NCI-H2029 (cell line): ENCODE data around the gene PDCD10.

ENCODE experiments used
- DNase-seq: peaks from one replicate; lab custom pipeline; 2025; lab: John Stamatoyannopoulos, UW

PDCD10 gene

GRCh38 chr3:167679526-167679925, 55.2 kb downstream of the PDCD10 start:
- DNase-seq, result no peak

GRCh38 chr3:167675848-167676247, 58.8 kb downstream of the PDCD10 start:
- no peak for DNase-seq

GRCh38 chr3:167673221-167673620, 61.5 kb downstream of the PDCD10 start:
- DNase-seq, result no peak

GRCh38 chr3:167671878-167672427, 62.7 kb downstream of the PDCD10 start:
- no peak for DNase-seq

- DNase-seq, result no peak
Measured at GRCh38 chr3:167669699-167670098, 65.0 kb downstream of the PDCD10 start.

- no peak for DNase-seq
Measured at GRCh38 chr3:167668651-167669050, 66.0 kb downstream of the PDCD10 start.

- DNase-seq, result no peak
Measured at GRCh38 chr3:167666563-167666962, 68.1 kb downstream of the PDCD10 start.

GRCh38 chr3:167662919-167663400, 71.7 kb downstream of the PDCD10 start:
- DNase-seq, result no peak

- no peak for DNase-seq
Measured at GRCh38 chr3:167657684-167658225, 76.9 kb downstream of the PDCD10 start.

GRCh38 chr3:167656821-167657220, 77.9 kb downstream of the PDCD10 start:
- DNase-seq, result no peak

GRCh38 chr3:167653760-167654159, 80.9 kb downstream of the PDCD10 start, which contains the start of gene WDR49:
TSS of gene WDR49 (minus strand) at chr3:167653942. CDS start at chr3:167653425, 517 bp downstream.
- DNase-seq, result no peak

- no peak for DNase-seq
Measured at GRCh38 chr3:167653155-167653554, 81.5 kb downstream of the PDCD10 start.

GRCh38 chr3:167651826-167652225, 82.9 kb downstream of the PDCD10 start:
- no peak for DNase-seq

- no peak for DNase-seq
Measured at GRCh38 chr3:167650459-167650858, 84.2 kb downstream of the PDCD10 start.

- DNase-seq, result no peak
Measured at GRCh38 chr3:167649746-167650145, 84.9 kb downstream of the PDCD10 start.

GRCh38 chr3:167644611-167645010, 90.1 kb downstream of the PDCD10 start:
- no peak for DNase-seq
